ENCODE results near the gene IKBKE.
A peak's percentile ranks its signal among the peaks of the same experiment; 100 is the strongest.

IKBKE gene

DNA sequence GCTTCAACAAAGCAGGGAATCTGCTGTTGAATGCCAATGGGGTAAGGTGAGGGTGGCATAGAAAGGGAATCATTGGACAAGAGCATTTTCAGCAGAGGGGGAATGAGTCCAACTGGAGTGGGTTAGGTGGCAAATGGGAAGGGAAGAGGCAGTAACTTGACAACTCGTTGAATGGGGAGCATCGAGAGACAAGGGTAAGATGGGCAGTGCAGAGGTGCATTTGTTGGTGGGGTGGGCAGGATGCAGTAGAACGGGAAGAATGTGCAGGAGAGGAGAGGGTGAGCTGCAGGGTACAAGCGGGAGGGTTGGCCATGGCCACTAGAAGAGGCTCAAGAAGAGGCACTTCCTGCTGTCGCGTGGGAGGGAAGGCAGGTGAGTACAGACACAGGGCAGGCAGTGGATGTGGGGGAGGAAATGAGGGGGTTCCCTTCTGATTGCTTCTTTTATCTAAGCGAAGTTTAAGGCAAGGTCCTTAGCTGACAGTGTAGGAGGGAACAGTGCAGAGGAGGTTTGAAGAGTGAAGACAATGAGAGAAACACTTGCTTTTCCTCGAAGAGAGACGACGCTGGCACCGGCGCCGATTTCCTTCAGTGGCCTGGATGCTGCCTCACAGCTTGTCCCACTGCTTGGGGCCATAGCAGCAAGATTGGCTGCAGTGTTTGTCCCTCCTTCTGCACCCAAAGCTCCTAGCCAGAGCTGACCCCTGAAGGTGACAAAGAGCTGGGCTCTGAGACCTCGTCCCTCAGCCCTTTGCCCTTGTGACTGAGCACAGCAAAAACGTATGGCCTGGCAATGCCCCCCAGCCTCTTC lies 3.2 kb upstream of the IKBKE start:
- TF ChIP-seq, protein P1, sequence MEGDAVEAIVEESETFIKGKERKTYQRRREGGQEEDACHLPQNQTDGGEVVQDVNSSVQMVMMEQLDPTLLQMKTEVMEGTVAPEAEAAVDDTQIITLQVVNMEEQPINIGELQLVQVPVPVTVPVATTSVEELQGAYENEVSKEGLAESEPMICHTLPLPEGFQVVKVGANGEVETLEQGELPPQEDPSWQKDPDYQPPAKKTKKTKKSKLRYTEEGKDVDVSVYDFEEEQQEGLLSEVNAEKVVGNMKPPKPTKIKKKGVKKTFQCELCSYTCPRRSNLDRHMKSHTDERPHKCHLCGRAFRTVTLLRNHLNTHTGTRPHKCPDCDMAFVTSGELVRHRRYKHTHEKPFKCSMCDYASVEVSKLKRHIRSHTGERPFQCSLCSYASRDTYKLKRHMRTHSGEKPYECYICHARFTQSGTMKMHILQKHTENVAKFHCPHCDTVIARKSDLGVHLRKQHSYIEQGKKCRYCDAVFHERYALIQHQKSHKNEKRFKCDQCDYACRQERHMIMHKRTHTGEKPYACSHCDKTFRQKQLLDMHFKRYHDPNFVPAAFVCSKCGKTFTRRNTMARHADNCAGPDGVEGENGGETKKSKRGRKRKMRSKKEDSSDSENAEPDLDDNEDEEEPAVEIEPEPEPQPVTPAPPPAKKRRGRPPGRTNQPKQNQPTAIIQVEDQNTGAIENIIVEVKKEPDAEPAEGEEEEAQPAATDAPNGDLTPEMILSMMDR (IDR thresholded peaks at IDR 0.05; ENCODE audit: borderline replicate concordance, insufficient read depth, low read depth, low read length): no peak
- no peak overlapping the region for H3K4me3 ChIP-seq (ENCODE audit: low read depth, low read length)

DNA sequence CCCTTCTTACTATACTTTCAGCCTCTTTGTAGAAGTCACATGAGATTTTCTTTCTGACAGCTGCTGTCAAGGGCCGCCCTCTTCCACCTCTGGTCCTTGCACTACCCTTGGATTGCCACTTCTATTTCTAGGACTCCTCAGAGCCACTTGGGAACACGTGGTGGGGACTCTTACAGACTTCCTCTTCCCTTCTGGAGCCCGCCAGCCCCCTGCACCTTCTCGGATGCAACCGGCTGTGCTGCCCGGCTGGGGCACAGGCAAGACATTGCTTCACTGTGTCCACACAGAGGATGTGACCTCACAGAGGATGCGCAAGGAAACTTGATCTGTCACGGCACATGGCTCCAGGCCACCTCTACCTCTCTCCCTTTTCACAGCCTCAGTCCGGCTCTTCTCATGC lies 2.4 kb upstream of the IKBKE start:
- no peak overlapping the region for H3K4me3 ChIP-seq (ENCODE audit: low read depth, low read length)
- TF ChIP-seq, protein P1 (IDR thresholded peaks at IDR 0.05; ENCODE audit: borderline replicate concordance, insufficient read depth, low read depth, low read length): no peak

DNA sequence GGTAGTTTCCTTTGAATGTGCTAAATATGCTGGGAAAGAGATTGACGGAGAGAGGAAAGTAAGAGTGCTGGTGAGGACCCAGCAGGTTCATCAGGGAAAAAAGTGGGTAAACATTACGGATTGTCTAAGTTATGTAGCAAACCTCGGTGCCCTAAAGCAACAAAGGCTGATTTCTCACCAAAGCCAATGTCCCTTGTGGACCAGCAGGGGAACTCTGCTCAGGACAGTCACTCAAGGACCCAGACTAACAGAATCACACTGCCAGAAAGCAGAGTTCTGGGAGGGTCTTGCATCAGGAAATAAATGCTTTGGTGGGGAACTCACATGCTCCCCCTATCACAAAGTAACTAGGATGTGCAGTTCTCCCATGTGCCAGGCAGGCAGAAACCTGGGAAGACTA lies 1.7 kb upstream of the IKBKE start:
- H3K4me3 ChIP-seq (ENCODE audit: low read depth, low read length): no peak overlapping the region
- TF ChIP-seq, protein P1 (IDR thresholded peaks at IDR 0.05; ENCODE audit: borderline replicate concordance, insufficient read depth, low read depth, low read length): peak; percentile 17; the same call in 1 of the 2 replicates

DNA sequence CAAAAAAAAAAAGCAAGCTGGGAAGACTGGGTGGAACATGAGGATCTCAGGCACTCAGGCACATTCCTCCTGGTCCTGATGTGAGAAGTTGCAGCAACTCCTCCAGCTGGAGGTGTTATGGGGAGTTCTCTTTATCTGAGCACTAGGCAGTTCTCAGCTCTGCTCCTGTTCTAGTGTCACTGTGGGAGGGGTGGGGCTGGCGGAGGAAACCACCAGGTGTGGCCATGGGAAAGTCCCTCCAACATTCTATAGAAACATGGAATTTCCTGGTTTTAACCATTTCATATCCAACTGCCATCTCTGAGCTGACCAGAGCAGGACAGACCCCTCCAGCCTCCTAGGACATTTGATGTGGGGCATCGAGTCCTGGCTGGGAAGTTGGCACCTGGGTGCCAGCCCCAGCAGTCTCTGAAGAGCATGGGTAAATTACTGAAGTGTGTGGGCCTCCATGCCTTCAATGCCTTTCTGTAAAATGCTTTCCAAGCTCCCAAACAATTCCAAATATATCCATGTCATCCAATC lies 804 bp upstream of the IKBKE start:
- peak overlapping the region; percentile 77 for H3K4me3 ChIP-seq (ENCODE audit: low read depth, low read length)
- TF ChIP-seq, protein P1 (IDR thresholded peaks at IDR 0.05; ENCODE audit: borderline replicate concordance, insufficient read depth, low read depth, low read length): no peak

DNA sequence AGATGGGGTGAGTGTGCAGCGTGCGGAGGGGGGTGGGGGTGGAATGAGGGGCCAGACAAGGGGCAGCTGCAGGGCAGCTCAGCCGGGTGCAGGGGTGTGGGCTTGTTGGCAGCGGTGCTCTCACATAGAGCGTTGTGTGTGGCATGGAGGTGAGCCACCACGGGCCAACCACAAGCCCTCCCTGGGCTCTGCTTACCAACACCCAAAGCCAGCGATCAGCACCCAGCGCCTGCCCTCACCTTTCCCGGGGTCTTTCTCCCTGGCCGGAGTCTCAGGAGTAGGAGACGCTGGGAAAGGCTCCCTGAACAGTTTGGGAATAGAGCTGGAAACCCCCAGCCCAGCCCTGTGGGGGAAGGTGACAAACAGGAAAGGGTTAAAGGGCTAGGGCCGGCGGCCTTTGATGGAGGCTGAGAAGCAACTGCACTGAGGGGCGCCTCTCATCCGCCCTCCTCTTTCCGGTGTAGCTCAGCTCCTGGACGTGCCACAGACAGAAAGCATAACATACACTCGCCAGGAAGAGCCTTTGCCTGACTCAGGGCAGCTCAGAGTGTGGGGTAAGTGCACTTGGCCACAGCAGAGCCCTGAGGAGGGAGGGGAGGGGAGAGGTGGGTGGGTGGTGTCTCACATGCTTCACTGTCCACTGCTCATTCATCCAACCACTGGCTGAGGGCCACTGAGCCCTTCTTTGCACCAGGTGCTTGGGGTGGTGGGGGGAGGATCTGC lies 577 bp downstream of the IKBKE start:
- H3K4me3 ChIP-seq (ENCODE audit: low read depth, low read length): peak overlapping the region; percentile 77
- TF ChIP-seq, protein P1 (IDR thresholded peaks at IDR 0.05; ENCODE audit: borderline replicate concordance, insufficient read depth, low read depth, low read length): no peak

DNA sequence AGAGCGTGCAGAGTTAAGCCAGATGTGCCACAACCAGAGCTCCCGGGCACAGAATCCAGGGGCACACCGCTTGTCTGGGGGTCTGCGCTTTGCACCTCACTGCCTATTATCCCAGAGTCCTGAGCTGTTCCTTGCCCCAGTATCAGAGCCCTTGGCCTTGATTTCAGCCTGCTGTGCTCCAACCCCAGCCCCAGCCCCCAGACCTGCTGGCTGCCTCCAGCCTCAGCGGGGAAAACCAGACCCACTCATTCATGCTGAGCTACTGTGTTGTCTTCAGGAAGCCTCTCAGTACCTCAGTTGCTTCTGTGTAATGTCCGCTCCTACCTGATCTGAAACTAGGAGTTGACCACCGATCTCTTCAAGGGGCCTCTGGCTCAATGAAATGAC lies 1.1 kb downstream of the IKBKE start:
- peak overlapping the region; percentile 77 for H3K4me3 ChIP-seq (ENCODE audit: low read depth, low read length)
- TF ChIP-seq, protein P1 (IDR thresholded peaks at IDR 0.05; ENCODE audit: borderline replicate concordance, insufficient read depth, low read depth, low read length): no peak

Data from GM12875 (cell line).